HUES64 (cell line): ENCODE data around the gene PCDHA1. TPM values are rescaled to one million over a fixed set of nuclear protein-coding genes. Genes with fewer than 3 reads are reported as not detected.
"Not testable (repeated sequence)": the region's sequence is repeated elsewhere in the genome, so short reads cannot be mapped to it uniquely, and the experiment has no call there.

ENCODE experiments used
- H3K27ac ChIP-seq: 2 replicates; pipeline ENCODE4 v1.7.0; 2013; ENCODE audit warnings: low read depth, low read length, inconsistent platforms
- H3K27me3 ChIP-seq: 2 replicates; pipeline ENCODE4 v1.6.1; 2013; ENCODE audit warnings: mild to moderate bottlenecking, low read length; ENCODE audit not compliant: insufficient read depth
- H3K36me3 ChIP-seq: 2 replicates; pipeline ENCODE4 v1.6.1; 2013; ENCODE audit warnings: mild to moderate bottlenecking, low read length; ENCODE audit not compliant: insufficient read depth
- H3K4me1 ChIP-seq: 2 replicates; pipeline ENCODE4 v1.6.1; 2013; ENCODE audit warnings: mild to moderate bottlenecking, low read length, moderate library complexity; ENCODE audit not compliant: insufficient read depth
- H3K4me3 ChIP-seq: 2 replicates; pipeline ENCODE4 v1.5.1; 2013; ENCODE audit warnings: mild to moderate bottlenecking, low read length, moderate library complexity
- H3K9ac ChIP-seq: 2 replicates; pipeline ENCODE4 v1.6.1; 2013; ENCODE audit warnings: mild to moderate bottlenecking, low read depth, low read length
- H3K9me3 ChIP-seq: 2 replicates; pipeline ENCODE4 v1.6.1; 2013; ENCODE audit warnings: low read depth, low read length; ENCODE audit not compliant: insufficient read depth
- WGBS: fragments of 150-250, 120-280 bp; methylation state at CpG from one replicate; pipeline ENCODE4 v1.1.7; 2013; ENCODE audit warnings: missing lambda C conversion rate; 5-methylcytosine and 5-hydroxymethylcytosine counted together
- polyA plus RNA-seq, 2 experiments: library from polyadenylated mRNA; stranded (reverse); fragments of 50-300 nt; gene quantifications; one replicate each; pipeline ENCODE4 v1.2.3, GENCODE V29; 2013

The PCDHA1 gene
- polyA plus RNA-seq (2013, experiment 1 of 2): 0.15 TPM
- 0.19 TPM for polyA plus RNA-seq (2013, experiment 2 of 2)

GRCh38 chr5:140785905-140786686 lies at the start of gene PCDHA1:
TSS of gene PCDHA1 (plus strand) at chr5:140786140.
- WGBS: 89% methylated on average over 29 of the region's 29 CpGs
- Histone ChIP-seq H3K9ac (no peak within 1 kb of the TSS), H3K27me3 (no peaks in the 10 kb centered on the region), H3K4me3 (no peak within 1 kb of the TSS), H3K9me3 (peaks cover 52% of the 10 kb centered on the region), H3K36me3 (no peaks in the 10 kb centered on the region), H3K4me1 (no peaks in the 10 kb centered on the region), H3K27ac (no peak within 1 kb of the TSS)

- no peak overlapping the region for H3K9ac ChIP-seq
- no peaks in the 10 kb centered on the region for H3K4me1 ChIP-seq
- H3K27ac ChIP-seq: no peak overlapping the region
- H3K9me3 ChIP-seq: peaks cover 20% of the 10 kb centered on the region; the same call in 1 of the 2 replicates
- no peaks in the 10 kb centered on the region for H3K27me3 ChIP-seq
- no peak overlapping the region for H3K4me3 ChIP-seq
- no peaks in the 10 kb centered on the region for H3K36me3 ChIP-seq
- WGBS: no CpG with 5 or more reads among the region's 1 CpG
Observed at GRCh38 chr5:140737486-140737885, 48.5 kb upstream of the PCDHA1 start.

- H3K9ac ChIP-seq: no peak overlapping the region
- 63% methylated on average over 1 of the region's 1 CpG for WGBS
- no peaks in the 10 kb centered on the region for H3K4me1 ChIP-seq
- H3K4me3 ChIP-seq: no peak overlapping the region
- H3K27ac ChIP-seq: no peak overlapping the region
- H3K27me3 ChIP-seq: no peaks in the 10 kb centered on the region
- no peaks in the 10 kb centered on the region for H3K36me3 ChIP-seq
- peaks cover 29% of the 10 kb centered on the region for H3K9me3 ChIP-seq
Observed at GRCh38 chr5:140741967-140742366, 44.0 kb upstream of the PCDHA1 start.

- H3K4me3 ChIP-seq: no peak overlapping the region
- H3K36me3 ChIP-seq: no peaks in the 10 kb centered on the region
- 91% methylated on average over 5 of the region's 5 CpGs for WGBS
- H3K4me1 ChIP-seq: no peaks in the 10 kb centered on the region
- H3K9me3 ChIP-seq: peaks cover 49% of the 10 kb centered on the region
- H3K9ac ChIP-seq: no peak overlapping the region
- H3K27me3 ChIP-seq: no peaks in the 10 kb centered on the region
- H3K27ac ChIP-seq: no peak overlapping the region
Observed at GRCh38 chr5:140753561-140753960, 32.4 kb upstream of the PCDHA1 start.

GRCh38 chr5:140764177-140764973 lies 21.6 kb upstream of the PCDHA1 start:
- 100% methylated on average over 1 of the region's 2 CpGs for WGBS

GRCh38 chr5:140767444-140767843 lies 18.5 kb upstream of the PCDHA1 start:
- WGBS: 89% methylated on average over 2 of the region's 4 CpGs
- Histone ChIP-seq H3K27me3 (no peaks in the 10 kb centered on the region), H3K27ac (no peak overlapping the region), H3K4me1 (no peaks in the 10 kb centered on the region), H3K9ac (no peak overlapping the region), H3K4me3 (no peak overlapping the region), H3K9me3 (peaks cover 96% of the 10 kb centered on the region), H3K36me3 (no peaks in the 10 kb centered on the region)

More at GRCh38 chr5:140764177-140764973, 21.6 kb upstream of the PCDHA1 start:
- no peaks in the 10 kb centered on the region for H3K36me3 ChIP-seq
- no peak overlapping the region for H3K4me3 ChIP-seq
- no peaks in the 10 kb centered on the region for H3K27me3 ChIP-seq
- no peak overlapping the region for H3K27ac ChIP-seq
- H3K9ac ChIP-seq: no peak overlapping the region
- peaks cover 81% of the 10 kb centered on the region for H3K9me3 ChIP-seq
- no peaks in the 10 kb centered on the region for H3K4me1 ChIP-seq

- H3K4me1 ChIP-seq: no peaks in the 10 kb centered on the region
- H3K27ac ChIP-seq: no peak overlapping the region
- H3K9ac ChIP-seq: no peak overlapping the region
- H3K9me3 ChIP-seq: peaks cover 87% of the 10 kb centered on the region
- H3K4me3 ChIP-seq: no peak overlapping the region
- no peaks in the 10 kb centered on the region for H3K27me3 ChIP-seq
- WGBS: no CpG with 5 or more reads among the region's 1 CpG
- no peaks in the 10 kb centered on the region for H3K36me3 ChIP-seq
Observed at GRCh38 chr5:140780512-140780911, 5.4 kb upstream of the PCDHA1 start.

GRCh38 chr5:140787422-140787821 lies 1.5 kb downstream of the PCDHA1 start:
- 96% methylated on average over 44 of the region's 44 CpGs for WGBS
- H3K9ac ChIP-seq, H3K4me3 ChIP-seq, H3K4me1 ChIP-seq, H3K27me3 ChIP-seq, H3K27ac ChIP-seq, H3K36me3 ChIP-seq: not testable (repeated sequence)
- H3K9me3 ChIP-seq: peaks cover 48% of the 10 kb centered on the region

GRCh38 chr5:140787849-140788504 lies 2.0 kb downstream of the PCDHA1 start:
- H3K36me3 ChIP-seq, H3K9ac ChIP-seq, H3K4me3 ChIP-seq, H3K27me3 ChIP-seq, H3K27ac ChIP-seq, H3K4me1 ChIP-seq: not testable (repeated sequence)
- 96% methylated on average over 70 of the region's 70 CpGs for WGBS
- H3K9me3 ChIP-seq: peaks cover 43% of the 10 kb centered on the region

GRCh38 chr5:140791089-140791488 lies 5.1 kb downstream of the PCDHA1 start:
- Histone ChIP-seq H3K36me3 (no peaks in the 10 kb centered on the region), H3K9me3 (peaks cover 27% of the 10 kb centered on the region; the same call in 1 of the 2 replicates), H3K27me3 (no peaks in the 10 kb centered on the region), H3K27ac (no peak overlapping the region), H3K9ac (no peak overlapping the region), H3K4me1 (no peaks in the 10 kb centered on the region), H3K4me3 (no peak overlapping the region)
- 93% methylated on average over 2 of the region's 2 CpGs for WGBS
